HEK293 (cell line): ENCODE data around the gene HOXB8.

Source experiments
- TCF7L2 ChIP-seq: IDR thresholded peaks from 2 replicates; pipeline ENCODE4 v1.6.1; 2011; ENCODE audit warnings: low read depth, mild to moderate bottlenecking, inconsistent platforms, low read length, moderate library complexity, borderline replicate concordance
- ZEB2 ChIP-seq: fragments of 450-650 bp; formaldehyde crosslinking; IDR thresholded peaks from 2 replicates; pipeline ENCODE4 v1.5.1; 2016; ENCODE audit warnings: missing biosample characterization, missing genetic modification characterization
- ZNF23 ChIP-seq: fragments of 450-650 bp; formaldehyde crosslinking; IDR thresholded peaks from 2 replicates; pipeline ENCODE4 v1.5.1; 2016; ENCODE audit warnings: missing biosample characterization, missing genetic modification characterization, borderline replicate concordance
- ZNF239 ChIP-seq: fragments of 450-650 bp; formaldehyde crosslinking; IDR thresholded peaks from 2 replicates; pipeline ENCODE4 v1.5.1; 2016; ENCODE audit warnings: missing biosample characterization, missing genetic modification characterization
- ZNF274 ChIP-seq, 2 experiments: fragments of 200-500 bp in 1 of 2; fragments of 450-650 bp in 1 of 2; sonication (Bioruptor generic) in 1 of 2; formaldehyde crosslinking in 1 of 2; IDR thresholded peaks; 2 replicates each; pipeline versions ENCODE4 v1.5.1 to v1.6.1; 2014 to 2016; ENCODE audit warnings: borderline replicate concordance in 1 of 2, inconsistent platforms in 1 of 2, low read length in 1 of 2, missing biosample characterization in 1 of 2, missing genetic modification characterization in 1 of 2
- ZNF473 ChIP-seq: fragments of 450-650 bp; formaldehyde crosslinking; IDR thresholded peaks from 2 replicates; pipeline ENCODE4 v1.5.1; 2017; ENCODE audit warnings: missing biosample characterization, missing genetic modification characterization
- ZNF626 ChIP-seq: fragments of 450-650 bp; sonication (Bioruptor Pico); formaldehyde crosslinking; IDR thresholded peaks from 2 replicates; pipeline ENCODE4 v1.5.1; 2018; ENCODE audit warnings: missing biosample characterization, missing genetic modification characterization, inconsistent platforms
- ZNF792 ChIP-seq: fragments of 450-650 bp; formaldehyde crosslinking; IDR thresholded peaks from 2 replicates; pipeline ENCODE4 v1.5.1; 2016; ENCODE audit warnings: missing biosample characterization, missing genetic modification characterization
- TF ChIP-seq, protein P1 (sequence below): fragments of 450-650 bp; formaldehyde crosslinking; IDR thresholded peaks from 2 replicates; pipeline ENCODE4 v1.5.1; 2016; ENCODE audit warnings: missing biosample characterization, missing genetic modification characterization
- TF ChIP-seq, protein P2 (sequence below): fragments of 450-650 bp; formaldehyde crosslinking; IDR thresholded peaks from 2 replicates; pipeline ENCODE4 v1.5.1; 2016; ENCODE audit warnings: missing biosample characterization, missing genetic modification characterization

DNA sequence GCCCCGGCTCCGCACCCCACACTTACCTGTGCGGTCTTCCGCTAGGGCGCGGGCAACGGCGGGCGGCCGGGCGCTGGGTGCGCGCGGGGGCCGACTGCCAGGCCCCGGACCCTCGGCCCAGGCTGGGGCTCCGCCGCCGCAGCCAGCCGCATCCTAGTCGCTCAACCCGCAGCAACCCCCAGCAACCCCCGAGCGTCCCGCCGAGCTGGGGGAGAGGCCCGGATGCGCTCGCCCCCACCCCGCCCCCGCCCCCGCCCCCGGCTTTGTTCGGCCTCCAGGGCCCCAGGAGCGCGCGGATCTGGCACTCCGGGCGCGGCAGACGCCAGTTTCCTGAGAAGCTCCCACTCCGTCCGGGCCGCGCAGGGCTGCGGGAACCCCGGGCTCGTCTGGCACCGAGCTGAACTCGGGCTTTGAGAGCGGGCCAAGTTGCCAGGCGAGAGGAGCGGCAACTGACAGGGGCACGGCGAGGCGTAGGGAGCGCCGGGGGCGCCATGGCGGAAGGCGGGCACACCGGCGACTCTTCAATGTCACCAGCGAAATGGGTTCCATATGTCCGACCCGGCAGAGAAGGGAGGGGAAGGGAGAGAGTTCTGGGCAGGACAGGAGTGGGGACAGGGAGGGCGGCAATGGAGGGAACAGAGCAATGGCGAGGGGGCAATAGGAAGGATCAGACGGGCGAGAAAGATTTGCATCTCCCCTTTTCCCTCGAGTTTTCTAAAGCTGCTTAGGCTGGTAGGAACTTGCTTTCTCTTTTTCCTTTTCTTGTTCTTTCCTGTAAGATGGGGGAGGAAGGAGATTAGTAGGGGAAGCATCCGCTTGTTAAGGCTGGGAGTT, 50.7 kb downstream of the HOXB8 start:
- TF ChIP-seq, protein P1, sequence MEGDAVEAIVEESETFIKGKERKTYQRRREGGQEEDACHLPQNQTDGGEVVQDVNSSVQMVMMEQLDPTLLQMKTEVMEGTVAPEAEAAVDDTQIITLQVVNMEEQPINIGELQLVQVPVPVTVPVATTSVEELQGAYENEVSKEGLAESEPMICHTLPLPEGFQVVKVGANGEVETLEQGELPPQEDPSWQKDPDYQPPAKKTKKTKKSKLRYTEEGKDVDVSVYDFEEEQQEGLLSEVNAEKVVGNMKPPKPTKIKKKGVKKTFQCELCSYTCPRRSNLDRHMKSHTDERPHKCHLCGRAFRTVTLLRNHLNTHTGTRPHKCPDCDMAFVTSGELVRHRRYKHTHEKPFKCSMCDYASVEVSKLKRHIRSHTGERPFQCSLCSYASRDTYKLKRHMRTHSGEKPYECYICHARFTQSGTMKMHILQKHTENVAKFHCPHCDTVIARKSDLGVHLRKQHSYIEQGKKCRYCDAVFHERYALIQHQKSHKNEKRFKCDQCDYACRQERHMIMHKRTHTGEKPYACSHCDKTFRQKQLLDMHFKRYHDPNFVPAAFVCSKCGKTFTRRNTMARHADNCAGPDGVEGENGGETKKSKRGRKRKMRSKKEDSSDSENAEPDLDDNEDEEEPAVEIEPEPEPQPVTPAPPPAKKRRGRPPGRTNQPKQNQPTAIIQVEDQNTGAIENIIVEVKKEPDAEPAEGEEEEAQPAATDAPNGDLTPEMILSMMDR, result no peak
- TF ChIP-seq ZNF23 (tag by site-specific recombination) (no peak), ZNF239 (tag by site-specific recombination) (no peak), ZEB2 (tag by site-specific recombination) (no peak), ZNF473 (tag by site-specific recombination) (no peak), ZNF274 (IDR thresholded peaks at IDR 0.05; ENCODE audit: low read length) (no peak), ZNF274 (tag by site-specific recombination; IDR thresholded peaks at IDR 0.05; ENCODE audit: borderline replicate concordance) (no peak), ZNF626 (tag by site-specific recombination) (no peak), TCF7L2 (no peak), ZNF792 (tag by site-specific recombination) (no peak)
- TF ChIP-seq, protein P2, sequence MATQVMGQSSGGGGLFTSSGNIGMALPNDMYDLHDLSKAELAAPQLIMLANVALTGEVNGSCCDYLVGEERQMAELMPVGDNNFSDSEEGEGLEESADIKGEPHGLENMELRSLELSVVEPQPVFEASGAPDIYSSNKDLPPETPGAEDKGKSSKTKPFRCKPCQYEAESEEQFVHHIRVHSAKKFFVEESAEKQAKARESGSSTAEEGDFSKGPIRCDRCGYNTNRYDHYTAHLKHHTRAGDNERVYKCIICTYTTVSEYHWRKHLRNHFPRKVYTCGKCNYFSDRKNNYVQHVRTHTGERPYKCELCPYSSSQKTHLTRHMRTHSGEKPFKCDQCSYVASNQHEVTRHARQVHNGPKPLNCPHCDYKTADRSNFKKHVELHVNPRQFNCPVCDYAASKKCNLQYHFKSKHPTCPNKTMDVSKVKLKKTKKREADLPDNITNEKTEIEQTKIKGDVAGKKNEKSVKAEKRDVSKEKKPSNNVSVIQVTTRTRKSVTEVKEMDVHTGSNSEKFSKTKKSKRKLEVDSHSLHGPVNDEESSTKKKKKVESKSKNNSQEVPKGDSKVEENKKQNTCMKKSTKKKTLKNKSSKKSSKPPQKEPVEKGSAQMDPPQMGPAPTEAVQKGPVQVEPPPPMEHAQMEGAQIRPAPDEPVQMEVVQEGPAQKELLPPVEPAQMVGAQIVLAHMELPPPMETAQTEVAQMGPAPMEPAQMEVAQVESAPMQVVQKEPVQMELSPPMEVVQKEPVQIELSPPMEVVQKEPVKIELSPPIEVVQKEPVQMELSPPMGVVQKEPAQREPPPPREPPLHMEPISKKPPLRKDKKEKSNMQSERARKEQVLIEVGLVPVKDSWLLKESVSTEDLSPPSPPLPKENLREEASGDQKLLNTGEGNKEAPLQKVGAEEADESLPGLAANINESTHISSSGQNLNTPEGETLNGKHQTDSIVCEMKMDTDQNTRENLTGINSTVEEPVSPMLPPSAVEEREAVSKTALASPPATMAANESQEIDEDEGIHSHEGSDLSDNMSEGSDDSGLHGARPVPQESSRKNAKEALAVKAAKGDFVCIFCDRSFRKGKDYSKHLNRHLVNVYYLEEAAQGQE (tag by site-specific recombination), result no peak
